ENCODE data around the gene LYPLA2. TPM values are rescaled to one million over a fixed set of nuclear protein-coding genes. Genes with fewer than 3 reads are reported as not detected.
"Not testable (repeated sequence)": the region's sequence is repeated elsewhere in the genome, so short reads cannot be mapped to it uniquely, and the experiment has no call there.

The LYPLA2 gene
- total RNA-seq, 1 donor from 2014 or later = 123 TPM

DNA sequence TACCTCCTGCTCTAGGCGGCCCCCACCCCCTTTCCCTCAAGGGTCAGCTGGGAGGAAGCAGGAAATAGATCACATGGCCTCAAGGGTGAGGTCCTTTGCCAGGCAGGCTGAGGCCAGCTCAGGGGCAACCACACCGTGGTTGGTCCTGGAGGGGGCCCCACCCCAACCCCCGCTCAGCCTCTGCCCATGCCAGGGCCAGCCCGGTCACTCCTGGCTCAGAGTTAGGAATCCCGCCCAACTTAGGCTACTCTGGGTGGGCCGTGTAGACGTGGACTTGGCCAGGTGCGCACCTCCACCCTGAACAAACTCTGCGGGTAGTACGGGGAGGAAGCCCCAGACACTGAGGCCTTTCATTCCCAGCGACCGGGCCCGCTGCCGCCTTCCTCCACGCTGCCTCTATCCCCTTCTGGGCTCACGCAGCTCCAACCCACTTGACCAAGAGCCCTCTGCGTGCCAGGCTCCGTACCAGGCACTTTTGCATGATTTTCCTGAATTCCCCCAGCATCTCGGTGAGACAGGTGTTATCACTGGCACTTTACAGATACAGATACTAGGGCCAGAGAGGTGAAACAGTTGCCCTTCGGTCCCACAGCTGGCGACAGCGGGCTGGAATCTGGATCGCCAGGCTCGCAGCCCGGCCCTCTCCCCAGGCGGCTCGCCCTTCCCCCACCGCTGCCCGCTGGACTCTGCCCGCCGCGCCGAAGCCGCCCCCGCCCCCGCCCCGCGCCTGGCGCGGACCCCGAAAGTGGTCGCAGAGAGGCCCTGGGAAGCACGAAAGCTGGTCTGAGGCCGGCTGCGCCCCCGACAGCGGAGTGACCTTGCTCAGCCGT lies 8.8 kb downstream of the LYPLA2 start:
- DNase-seq (ENCODE audit: extremely low read depth, low read depth, low spot score) = no peak

- no peak for DNase-seq (ENCODE audit: extremely low read depth, low read depth, low spot score)
These were observed 9.7 kb downstream of the LYPLA2 start, which contains the start of gene GALE for GRCh38 chr1:23800400-23801337. GALE (minus strand) TSS chr1:23800754; CDS start chr1:23799007, 1,747 bp downstream.

- DNase-seq (ENCODE audit: extremely low read depth, low read depth, low spot score) = no peak
These were observed 10.4 kb downstream of the LYPLA2 start for GRCh38 chr1:23801338-23801748.

DNA sequence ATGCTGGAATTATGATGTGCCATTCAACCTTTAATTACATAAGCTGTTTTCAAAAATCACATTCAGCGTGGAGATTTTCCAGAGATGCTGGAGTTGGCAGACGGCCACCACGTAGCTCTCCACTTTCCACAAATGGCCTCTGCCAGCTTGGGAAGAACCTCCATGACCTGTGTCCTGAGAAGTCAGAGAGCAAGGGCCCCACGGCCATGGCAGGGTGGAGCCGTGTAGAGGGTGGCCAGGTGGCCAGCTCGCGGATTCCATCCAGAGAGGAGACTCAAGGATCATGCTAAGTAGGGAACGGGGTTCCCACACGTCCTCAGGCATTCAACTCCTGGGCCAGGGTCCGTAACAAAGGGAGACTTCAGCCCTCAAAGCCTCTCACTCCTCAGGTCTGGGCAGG lies 10.9 kb downstream of the LYPLA2 start:
- no peak for DNase-seq (ENCODE audit: extremely low read depth, low read depth, low spot score)

DNA sequence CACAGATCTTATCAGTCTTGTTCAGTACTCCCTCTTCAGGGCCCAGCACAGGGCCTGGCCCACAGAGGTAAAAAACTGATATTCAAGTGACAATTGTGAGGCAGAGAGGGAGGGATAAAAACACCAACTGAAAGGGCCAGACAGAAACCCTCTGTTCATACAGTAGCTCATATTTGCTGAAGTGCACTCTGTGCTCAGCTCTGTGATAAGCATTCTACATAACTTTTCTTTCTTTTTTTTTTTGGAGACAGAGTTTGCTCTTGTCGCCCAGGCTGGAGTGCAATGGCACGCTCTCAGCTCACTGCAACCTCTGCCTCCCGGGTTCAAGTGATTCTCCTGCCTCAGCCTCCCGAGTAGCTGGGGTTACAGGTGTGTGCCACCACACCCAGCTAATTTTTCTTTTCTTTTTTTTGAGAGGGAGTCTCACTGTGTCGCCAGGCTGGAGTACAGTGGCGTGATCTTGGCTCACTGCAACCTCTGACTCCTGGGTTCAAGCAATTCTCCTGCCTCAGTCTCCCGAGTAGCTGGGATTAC lies 11.9 kb downstream of the LYPLA2 start:
- DNase-seq (ENCODE audit: extremely low read depth, low read depth, low spot score) = not testable (repeated sequence)

- DNase-seq (ENCODE audit: extremely low read depth, low read depth, low spot score) = no peak
These were observed 12.7 kb downstream of the LYPLA2 start for GRCh38 chr1:23803674-23804073.

DNA sequence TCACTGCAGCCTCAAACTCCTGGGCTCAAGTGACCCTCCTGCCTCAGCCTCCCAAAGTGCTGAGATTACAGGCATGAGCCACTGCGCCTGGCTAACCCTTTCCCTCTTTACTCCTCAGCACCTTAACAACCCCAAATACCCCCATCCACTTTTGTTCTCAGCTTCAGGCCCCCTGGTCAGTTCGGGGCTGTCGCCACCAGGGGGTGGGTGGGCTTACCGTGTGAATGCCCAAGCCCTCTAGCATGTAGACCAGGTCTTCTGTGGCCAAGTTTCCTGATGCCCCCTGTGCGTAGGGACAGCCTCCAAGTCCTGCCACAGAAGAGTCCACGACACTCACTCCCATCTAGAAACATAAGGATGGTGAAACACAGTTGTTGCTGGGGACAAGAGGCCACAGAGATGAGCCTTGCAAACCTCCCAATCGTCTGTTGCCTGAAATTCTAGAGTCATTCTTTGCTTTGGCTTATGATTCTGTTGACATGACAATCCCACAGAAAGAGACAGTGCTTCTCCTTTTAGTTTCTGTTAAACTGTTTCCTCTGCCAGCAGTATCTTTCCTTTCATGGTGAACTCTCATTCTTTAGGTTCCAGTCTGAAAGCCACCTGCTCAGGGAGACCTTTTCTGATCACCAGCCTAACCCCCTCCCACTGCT lies 13.4 kb downstream of the LYPLA2 start:
- DNase-seq (ENCODE audit: extremely low read depth, low read depth, low spot score) = no peak

- DNase-seq (ENCODE audit: extremely low read depth, low read depth, low spot score) = no peak
These were observed 14.1 kb downstream of the LYPLA2 start for GRCh38 chr1:23805025-23805424.

- DNase-seq (ENCODE audit: extremely low read depth, low read depth, low spot score) = no peak
These were observed 15.3 kb downstream of the LYPLA2 start for GRCh38 chr1:23806280-23806679.

DNA sequence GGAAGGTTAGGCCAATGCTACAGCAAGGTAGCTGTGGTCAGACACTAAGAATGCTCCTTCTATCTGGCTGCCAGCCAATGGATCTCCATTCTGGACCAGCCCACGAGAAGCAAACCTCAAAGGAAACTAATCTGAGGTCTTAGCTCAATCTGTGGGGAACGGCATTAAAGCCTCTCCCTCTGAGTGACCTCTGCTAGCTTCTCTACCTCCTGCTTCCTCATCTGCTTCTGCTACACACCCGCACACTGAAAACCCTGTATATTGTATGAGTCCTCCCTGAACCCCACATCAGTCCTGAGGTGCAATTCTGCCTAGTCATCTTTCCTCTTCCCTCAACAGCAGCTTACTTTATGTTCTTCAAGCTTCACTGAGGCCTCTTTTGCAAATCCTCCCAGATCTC lies 16.5 kb downstream of the LYPLA2 start:
- no peak for DNase-seq (ENCODE audit: extremely low read depth, low read depth, low spot score)

- no peak for DNase-seq (ENCODE audit: extremely low read depth, low read depth, low spot score)
These were observed 18.8 kb downstream of the LYPLA2 start for GRCh38 chr1:23809751-23810171.

DNA sequence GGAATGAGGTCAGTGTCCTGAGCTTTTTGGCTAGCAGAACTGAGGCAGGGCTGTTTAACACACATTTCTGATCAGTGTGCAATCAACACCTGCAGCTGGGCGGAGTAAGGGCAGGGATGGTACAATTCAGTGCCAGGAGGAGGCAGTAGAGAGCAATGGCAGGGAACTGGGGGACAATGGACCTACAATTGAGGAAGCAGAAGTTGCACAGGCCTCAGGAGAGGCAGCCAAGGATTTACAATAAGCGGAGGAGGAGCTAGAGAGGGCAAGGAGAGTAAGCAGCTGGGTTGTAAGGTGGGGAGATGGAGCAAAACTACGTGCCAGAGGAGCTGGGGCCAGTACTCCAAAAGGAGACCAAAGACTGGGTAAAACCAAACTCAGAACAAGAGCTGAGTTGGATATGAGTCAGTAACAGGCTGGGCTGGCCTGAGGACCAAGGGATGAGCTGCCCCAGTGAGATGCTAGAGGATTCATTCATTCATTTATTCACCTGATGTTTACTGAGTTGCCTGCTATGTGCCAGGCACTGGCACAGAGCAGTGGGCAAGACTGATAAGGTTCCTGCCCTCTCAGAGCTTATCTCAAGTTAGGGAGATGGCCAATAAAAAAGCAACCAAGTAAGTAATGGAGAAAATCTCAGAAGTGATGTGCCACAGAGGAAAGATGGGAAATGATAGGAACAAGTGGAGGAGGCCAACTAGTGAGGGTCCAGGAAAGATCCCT lies 20.0 kb downstream of the LYPLA2 start:
- no peak for DNase-seq (ENCODE audit: extremely low read depth, low read depth, low spot score)

GRCh38 chr1:23814016-23814415 lies 23.1 kb downstream of the LYPLA2 start:
- no peak for DNase-seq (ENCODE audit: extremely low read depth, low read depth, low spot score)

DNA sequence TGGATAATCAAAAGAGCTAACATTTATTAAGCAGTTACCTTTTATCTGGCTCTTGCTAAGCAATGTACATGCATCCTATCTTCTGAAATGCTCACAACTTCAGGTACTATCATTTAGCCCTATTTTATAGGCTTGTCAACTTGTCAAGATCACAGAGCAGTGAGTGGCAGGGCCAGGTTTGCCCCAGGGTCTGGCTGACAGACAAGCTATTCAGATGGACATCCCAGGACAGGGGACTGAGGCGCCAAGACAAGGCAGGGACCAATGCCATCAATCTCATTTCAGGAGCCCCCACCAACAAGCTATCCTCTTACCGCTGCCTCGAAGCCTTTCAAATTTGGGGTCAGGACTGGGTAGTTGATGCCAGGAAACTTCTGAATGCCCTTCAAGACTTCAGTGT lies 25.4 kb downstream of the LYPLA2 start:
- DNase-seq (ENCODE audit: extremely low read depth, low read depth, low spot score) = no peak

- no peak for DNase-seq (ENCODE audit: extremely low read depth, low read depth, low spot score)
These were observed 26.0 kb downstream of the LYPLA2 start for GRCh38 chr1:23816906-23817305.

- no peak for DNase-seq (ENCODE audit: extremely low read depth, low read depth, low spot score)
These were observed 26.7 kb downstream of the LYPLA2 start for GRCh38 chr1:23817633-23818032.

GRCh38 chr1:23823767-23824166 lies 32.8 kb downstream of the LYPLA2 start:
- no peak for DNase-seq (ENCODE audit: extremely low read depth, low read depth, low spot score)

DNA sequence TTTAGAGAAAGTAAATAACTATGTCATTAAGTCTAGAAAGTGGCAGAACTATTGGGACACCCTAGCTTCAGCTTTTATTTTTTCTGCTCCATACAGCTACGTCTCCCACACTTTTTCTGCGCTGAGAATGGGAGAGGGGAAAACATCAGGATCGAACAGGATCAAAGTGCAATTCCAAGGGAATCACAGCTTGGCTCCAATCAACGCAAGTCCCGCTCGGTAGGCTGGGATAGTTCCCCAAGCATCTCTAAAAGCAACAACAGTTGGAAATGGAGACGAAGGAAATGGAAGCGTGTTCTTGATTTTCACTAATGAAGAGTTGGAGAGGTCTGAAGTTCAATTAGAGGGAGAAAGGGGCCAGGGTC lies 33.7 kb downstream of the LYPLA2 start:
- DNase-seq (ENCODE audit: extremely low read depth, low read depth, low spot score) = no peak

- no peak for DNase-seq (ENCODE audit: extremely low read depth, low read depth, low spot score)
These were observed 34.3 kb downstream of the LYPLA2 start, which contains the start of gene HMGCL for GRCh38 chr1:23825076-23825761. HMGCL (minus strand) TSS chr1:23825429; CDS start chr1:23825415, 14 bp downstream.

All from glomerular endothelial cell (primary cell).